Skeletal muscle tissue (tissue), 4 donors: ENCODE results near the gene VPS13D. TPM values are rescaled to one million over a fixed set of nuclear protein-coding genes. Genes with fewer than 3 reads are reported as not detected.
"Not testable (repeated sequence)": the region's sequence is repeated elsewhere in the genome, so short reads cannot be mapped to it uniquely, and the experiment has no call there.

Source experiments
- H3K27ac ChIP-seq: one replicate; pipeline ENCODE4 v1.7.0; 2013; ENCODE audit warnings: mild to moderate bottlenecking, low read depth, low read length, inconsistent platforms
- H3K27me3 ChIP-seq, 3 donors: one replicate each; pipeline ENCODE4 v1.7.0; 2013; ENCODE audit warnings: low read length in 3 of 3; ENCODE audit not compliant: control insufficient read depth in 3 of 3, insufficient read depth in 3 of 3
- H3K36me3 ChIP-seq, 3 donors: one replicate each; pipeline ENCODE4 v1.7.0; 2013; ENCODE audit warnings: low read length in 3 of 3; ENCODE audit not compliant: control insufficient read depth in 3 of 3, insufficient read depth in 3 of 3
- H3K4me1 ChIP-seq, 3 donors: one replicate each; pipeline ENCODE4 v1.7.0; 2013; ENCODE audit warnings: low read length in 3 of 3, mild to moderate bottlenecking in 3 of 3; ENCODE audit not compliant: control insufficient read depth in 3 of 3, insufficient read depth in 3 of 3
- H3K4me3 ChIP-seq, 3 donors: one replicate each; pipeline ENCODE4 v1.7.0; 2013; ENCODE audit warnings: low read length in 3 of 3
- H3K9ac ChIP-seq, 3 donors: one replicate each; pipeline ENCODE4 v1.7.0; 2013; ENCODE audit warnings: low read length in 3 of 3, mild to moderate bottlenecking in 3 of 3, moderate library complexity in 2 of 3, low read depth in 1 of 3
- H3K9me3 ChIP-seq, 3 donors: one replicate each; pipeline ENCODE4 v1.7.0; 2013; ENCODE audit warnings: low read length in 3 of 3; ENCODE audit not compliant: control insufficient read depth in 3 of 3
- total RNA-seq: library from RNA; depleted of rRNA; stranded (reverse); fragments of >200 nt; gene quantifications from one replicate; pipeline ENCODE4 v1.2.3, GENCODE V29; 2014
- donor health status: Osteomylitis.

The VPS13D gene
- total RNA-seq, 1 donor from 2014 or later = 40.2 TPM

DNA sequence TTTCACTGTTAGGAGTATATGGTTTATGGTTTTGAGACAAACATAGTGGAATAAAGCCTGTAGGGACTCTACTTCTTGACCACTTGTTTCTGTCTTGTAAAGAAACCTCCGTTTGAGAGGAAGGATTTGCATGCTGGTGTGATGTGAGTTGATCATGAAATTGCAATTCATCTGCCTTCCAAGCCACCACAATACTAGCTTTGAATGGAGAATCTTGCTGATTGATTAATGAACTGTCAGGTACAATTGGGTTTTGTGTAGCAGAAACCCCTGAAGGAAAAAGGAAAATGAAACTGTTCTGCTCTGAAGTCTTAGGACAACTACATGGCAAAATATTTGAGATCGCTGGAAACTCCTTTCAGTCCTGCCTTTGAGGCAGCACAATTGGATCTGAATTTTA, 90.7 kb downstream of the VPS13D start:
- no peak overlapping the region for H3K9ac ChIP-seq
- H3K36me3 ChIP-seq = peaks cover 30 to 71% (median 68%) of the 10 kb centered on the region in 3 donors
- peaks cover 0 to 1% (median 0%) of the 10 kb centered on the region in 3 donors for H3K4me1 ChIP-seq
- H3K27me3 ChIP-seq = no peaks in the 10 kb centered on the region
- H3K4me3 ChIP-seq = no peak overlapping the region
- H3K9me3 ChIP-seq = no peaks in the 10 kb centered on the region
- H3K27ac ChIP-seq = no peak overlapping the region

GRCh38 chr1:12324423-12324822, 94.6 kb downstream of the VPS13D start:
- H3K4me1 ChIP-seq = peaks cover 0 to 3% (median 3%) of the 10 kb centered on the region in 3 donors
- H3K27me3 ChIP-seq = no peaks in the 10 kb centered on the region
- peaks cover 21 to 51% (median 45%) of the 10 kb centered on the region in 3 donors for H3K36me3 ChIP-seq
- no peaks in the 10 kb centered on the region for H3K9me3 ChIP-seq
- no peak overlapping the region for H3K27ac ChIP-seq
- H3K4me3 ChIP-seq = no peak overlapping the region
- H3K9ac ChIP-seq = no peak overlapping the region

DNA sequence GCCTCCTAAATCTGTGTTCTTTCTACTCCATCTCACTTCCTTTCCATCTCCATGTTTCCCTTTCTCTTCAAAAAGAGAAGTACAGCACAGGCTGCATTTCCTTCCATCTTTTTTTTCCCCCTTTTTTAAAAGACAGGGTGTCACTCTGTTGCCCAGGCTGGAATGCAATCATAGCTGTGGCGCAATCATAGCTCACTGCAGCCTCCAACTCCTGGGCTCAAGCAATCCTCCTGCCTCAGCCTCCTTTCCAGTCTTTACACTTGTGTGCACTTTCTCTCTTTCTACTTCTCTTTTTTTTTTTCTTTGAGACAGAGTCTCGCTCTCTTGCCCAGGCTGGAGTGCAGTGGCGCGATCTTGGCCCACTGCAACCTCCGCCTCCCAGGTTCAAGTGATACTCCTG, 95.1 kb downstream of the VPS13D start:
- H3K27ac ChIP-seq, H3K9ac ChIP-seq, H3K9me3 ChIP-seq, H3K4me1 ChIP-seq, H3K27me3 ChIP-seq, H3K4me3 ChIP-seq: not testable (repeated sequence)
- peaks cover 20 to 51% (median 39%) of the 10 kb centered on the region in 3 donors for H3K36me3 ChIP-seq

DNA sequence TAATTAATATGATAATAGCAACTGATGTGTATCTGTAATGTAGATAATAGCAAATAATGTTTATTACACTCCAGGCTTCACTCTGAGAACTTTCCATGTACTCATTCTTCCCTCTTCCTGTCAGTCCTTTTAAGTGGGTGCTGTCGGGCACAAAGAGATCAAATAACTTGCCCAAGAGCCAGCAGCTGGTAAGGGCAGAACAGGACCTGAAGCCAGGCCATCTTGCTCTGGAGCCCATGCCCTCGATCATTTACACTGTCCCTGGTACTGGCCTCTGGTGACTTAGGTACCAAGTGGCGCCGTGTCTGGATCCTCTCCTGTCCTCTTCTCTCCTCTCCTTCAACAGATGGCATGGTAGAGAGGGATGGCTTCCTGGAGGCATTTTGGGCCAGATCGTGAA, 97.2 kb downstream of the VPS13D start:
- peaks cover 0 to 3% (median 3%) of the 10 kb centered on the region in 3 donors for H3K4me1 ChIP-seq
- H3K27me3 ChIP-seq = no peaks in the 10 kb centered on the region
- no peak overlapping the region for H3K27ac ChIP-seq
- H3K9me3 ChIP-seq = no peaks in the 10 kb centered on the region
- H3K4me3 ChIP-seq = no peak overlapping the region
- peaks cover 24 to 45% (median 40%) of the 10 kb centered on the region in 3 donors for H3K36me3 ChIP-seq
- H3K9ac ChIP-seq = no peak overlapping the region

- no peaks in the 10 kb centered on the region for H3K27me3 ChIP-seq
- no peak overlapping the region for H3K9ac ChIP-seq
- peaks cover 0 to 3% (median 3%) of the 10 kb centered on the region in 3 donors for H3K4me1 ChIP-seq
- no peak overlapping the region for H3K27ac ChIP-seq
- no peaks in the 10 kb centered on the region for H3K9me3 ChIP-seq
- no peak overlapping the region for H3K4me3 ChIP-seq
- H3K36me3 ChIP-seq = peaks cover 23 to 41% (median 39%) of the 10 kb centered on the region in 3 donors
Observed at GRCh38 chr1:12327566-12327965, 97.7 kb downstream of the VPS13D start.

GRCh38 chr1:12333036-12333785, 103.4 kb downstream of the VPS13D start:
- Histone ChIP-seq H3K4me3 (no peak overlapping the region), H3K9me3 (no peaks in the 10 kb centered on the region), H3K27ac (no peak overlapping the region), H3K27me3 (no peaks in the 10 kb centered on the region), H3K9ac (no peak overlapping the region), H3K4me1 (peaks cover 8 to 14% (median 14%) of the 10 kb centered on the region in 3 donors), H3K36me3 (peaks cover 21 to 39% (median 31%) of the 10 kb centered on the region in 3 donors)

GRCh38 chr1:12335815-12336214, 106.0 kb downstream of the VPS13D start:
- Histone ChIP-seq H3K9me3 (no peaks in the 10 kb centered on the region), H3K36me3 (peaks cover 15 to 31% (median 27%) of the 10 kb centered on the region in 3 donors), H3K27me3 (no peaks in the 10 kb centered on the region), H3K9ac (no peak overlapping the region), H3K4me1 (peaks cover 27 to 39% (median 35%) of the 10 kb centered on the region in 3 donors), H3K4me3 (no peak overlapping the region), H3K27ac (no peak overlapping the region)

DNA sequence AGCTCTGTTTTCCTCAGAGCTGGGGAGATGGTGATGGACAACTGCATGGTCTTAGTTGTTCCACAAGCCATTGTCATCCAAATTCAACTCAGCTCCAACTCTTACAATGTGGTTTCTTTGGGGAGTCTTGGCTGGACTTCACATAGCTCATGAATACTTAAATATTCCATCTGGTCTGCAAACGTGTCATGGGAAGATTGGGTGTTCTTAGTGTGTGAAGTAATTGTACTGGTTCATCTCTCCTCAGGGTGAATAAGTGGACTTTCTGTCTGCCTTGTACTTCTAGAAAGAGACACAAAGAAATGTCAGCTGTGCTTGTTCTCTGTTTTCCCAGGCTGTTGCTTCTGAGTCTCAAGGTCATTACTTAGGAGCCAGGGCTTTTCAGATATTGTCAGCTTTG, 106.6 kb downstream of the VPS13D start:
- Histone ChIP-seq H3K9ac (no peak overlapping the region), H3K27ac (no peak overlapping the region), H3K9me3 (no peaks in the 10 kb centered on the region), H3K27me3 (no peaks in the 10 kb centered on the region), H3K4me1 (peaks cover 28 to 40% (median 36%) of the 10 kb centered on the region in 3 donors), H3K4me3 (no peak overlapping the region), H3K36me3 (peaks cover 11 to 26% (median 23%) of the 10 kb centered on the region in 3 donors)

DNA sequence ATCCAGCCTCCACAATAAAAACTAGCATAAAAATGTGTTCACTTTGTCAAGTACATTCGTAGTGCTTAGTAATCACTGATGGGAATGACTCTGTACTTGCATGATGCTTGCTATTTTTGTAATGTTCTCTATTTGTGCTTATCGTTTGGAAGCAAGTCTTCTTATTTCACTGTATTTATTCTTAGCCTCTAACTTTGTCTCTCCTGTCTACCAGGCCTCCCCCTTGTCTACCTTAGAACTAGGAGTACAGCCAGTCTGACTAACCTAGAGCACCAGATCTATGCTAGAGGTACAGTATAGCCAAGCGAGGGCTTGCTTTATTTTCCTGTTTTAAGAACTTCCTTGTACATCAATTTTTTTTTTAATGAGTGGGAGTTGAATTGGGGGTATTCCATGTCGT, 108.2 kb downstream of the VPS13D start:
- Histone ChIP-seq H3K36me3 (peaks cover 8 to 30% (median 15%) of the 10 kb centered on the region in 3 donors), H3K27ac (peak overlapping the region; percentile 26), H3K4me3 (no peak overlapping the region), H3K4me1 (peaks cover 37 to 47% (median 44%) of the 10 kb centered on the region in 3 donors), H3K9ac (no peak overlapping the region), H3K27me3 (no peaks in the 10 kb centered on the region), H3K9me3 (no peaks in the 10 kb centered on the region)

DNA sequence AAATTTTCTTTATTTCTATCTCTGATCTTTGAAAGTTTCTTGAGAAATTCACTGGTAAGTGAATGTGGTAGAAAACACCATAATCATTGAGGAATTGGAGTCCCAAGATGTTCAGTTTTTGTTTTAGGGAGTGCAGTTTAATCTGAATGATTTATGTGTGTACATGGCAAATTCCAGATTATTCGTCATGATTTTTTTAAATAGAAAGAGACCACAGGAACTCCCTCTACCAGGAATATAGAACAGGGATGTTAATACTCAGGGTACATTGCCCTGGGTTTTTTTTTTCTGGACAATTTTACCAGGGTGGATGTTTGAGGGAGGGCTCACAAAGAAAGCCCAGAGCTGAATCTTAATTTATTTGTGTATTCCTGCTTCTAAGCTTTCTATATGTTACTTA, 109.0 kb downstream of the VPS13D start:
- Histone ChIP-seq H3K9ac (no peak overlapping the region), H3K36me3 (peaks cover 5 to 23% (median 7%) of the 10 kb centered on the region in 3 donors), H3K9me3 (no peaks in the 10 kb centered on the region), H3K27me3 (no peaks in the 10 kb centered on the region), H3K4me3 (no peak overlapping the region), H3K27ac (peak overlapping the region; percentile 50), H3K4me1 (peaks cover 37 to 47% (median 44%) of the 10 kb centered on the region in 3 donors)
